ENCODE results near the gene CYP4F8.

CYP4F8 gene

DNA sequence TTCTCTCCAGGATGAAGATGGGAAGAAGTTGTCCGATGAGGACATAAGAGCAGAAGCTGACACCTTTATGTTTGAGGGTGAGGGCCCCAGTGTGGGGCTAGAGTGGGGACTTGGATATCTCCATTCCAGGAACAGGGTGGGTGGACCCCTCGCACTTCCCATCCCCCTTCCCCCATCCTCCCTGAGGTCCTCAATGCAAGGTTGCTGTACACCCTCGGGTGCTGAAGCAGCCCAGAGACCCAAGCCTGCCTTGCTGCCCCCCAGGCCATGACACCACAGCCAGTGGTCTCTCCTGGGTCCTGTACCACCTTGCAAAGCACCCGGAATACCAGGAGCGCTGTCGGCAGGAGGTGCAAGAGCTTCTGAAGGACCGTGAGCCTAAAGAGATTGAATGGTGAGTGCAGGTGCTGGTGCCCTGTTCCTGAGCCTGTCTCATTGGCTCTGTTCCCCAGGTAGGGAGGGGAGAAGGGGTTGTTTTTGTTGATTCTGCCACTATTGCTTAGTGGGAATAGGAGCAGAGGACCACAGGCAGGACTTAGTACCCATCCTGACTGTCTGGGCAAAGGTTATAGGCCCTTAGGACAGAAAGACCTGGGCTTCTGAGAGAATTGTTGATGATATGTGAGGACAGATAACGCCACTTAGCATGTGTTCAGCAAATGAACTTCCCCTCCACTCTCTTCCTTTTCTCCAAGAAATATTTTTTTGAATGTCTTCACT is 37.7 kb downstream of the CYP4F8 start (continued):
- TF ChIP-seq, protein P1, sequence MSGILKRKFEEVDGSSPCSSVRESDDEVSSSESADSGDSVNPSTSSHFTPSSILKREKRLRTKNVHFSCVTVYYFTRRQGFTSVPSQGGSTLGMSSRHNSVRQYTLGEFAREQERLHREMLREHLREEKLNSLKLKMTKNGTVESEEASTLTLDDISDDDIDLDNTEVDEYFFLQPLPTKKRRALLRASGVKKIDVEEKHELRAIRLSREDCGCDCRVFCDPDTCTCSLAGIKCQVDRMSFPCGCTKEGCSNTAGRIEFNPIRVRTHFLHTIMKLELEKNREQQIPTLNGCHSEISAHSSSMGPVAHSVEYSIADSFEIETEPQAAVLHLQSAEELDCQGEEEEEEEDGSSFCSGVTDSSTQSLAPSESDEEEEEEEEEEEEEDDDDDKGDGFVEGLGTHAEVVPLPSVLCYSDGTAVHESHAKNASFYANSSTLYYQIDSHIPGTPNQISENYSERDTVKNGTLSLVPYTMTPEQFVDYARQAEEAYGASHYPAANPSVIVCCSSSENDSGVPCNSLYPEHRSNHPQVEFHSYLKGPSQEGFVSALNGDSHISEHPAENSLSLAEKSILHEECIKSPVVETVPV (CRISPR knock-in tag; IDR thresholded peaks at IDR 0.05) = no peak
- TF ChIP-seq, protein P2, sequence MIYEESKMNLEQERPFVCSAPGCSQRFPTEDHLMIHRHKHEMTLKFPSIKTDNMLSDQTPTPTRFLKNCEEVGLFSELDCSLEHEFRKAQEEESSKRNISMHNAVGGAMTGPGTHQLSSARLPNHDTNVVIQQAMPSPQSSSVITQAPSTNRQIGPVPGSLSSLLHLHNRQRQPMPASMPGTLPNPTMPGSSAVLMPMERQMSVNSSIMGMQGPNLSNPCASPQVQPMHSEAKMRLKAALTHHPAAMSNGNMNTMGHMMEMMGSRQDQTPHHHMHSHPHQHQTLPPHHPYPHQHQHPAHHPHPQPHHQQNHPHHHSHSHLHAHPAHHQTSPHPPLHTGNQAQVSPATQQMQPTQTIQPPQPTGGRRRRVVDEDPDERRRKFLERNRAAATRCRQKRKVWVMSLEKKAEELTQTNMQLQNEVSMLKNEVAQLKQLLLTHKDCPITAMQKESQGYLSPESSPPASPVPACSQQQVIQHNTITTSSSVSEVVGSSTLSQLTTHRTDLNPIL (CRISPR knock-in tag; IDR thresholded peaks at IDR 0.05; ENCODE audit: low read depth) = no peak
- TF ChIP-seq CSDC2 (CRISPR knock-in tag; IDR thresholded peaks at IDR 0.05) = no peak
- no peak for TF ChIP-seq ISL1 (CRISPR knock-in tag; IDR thresholded peaks at IDR 0.05)

DNA sequence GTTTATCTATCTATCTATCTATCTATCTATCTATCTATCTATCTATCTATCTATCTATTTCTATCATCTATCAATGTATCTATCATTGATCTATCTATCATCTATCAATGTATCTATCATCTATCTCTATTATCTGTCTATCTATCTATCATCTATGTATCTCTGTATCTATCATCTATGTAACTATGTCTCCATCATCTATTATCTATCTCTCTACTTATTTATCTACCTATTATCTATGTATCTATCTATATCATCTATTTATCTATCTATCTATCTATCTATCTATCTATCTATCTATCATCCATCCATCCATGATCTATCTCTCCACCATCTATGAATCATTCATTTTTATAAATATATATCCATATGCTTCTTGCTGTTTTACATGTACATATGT is 41.4 kb downstream of the CYP4F8 start:
- ATAC-seq = no peak
- TF ChIP-seq GLIS3 (CRISPR knock-in tag; IDR thresholded peaks at IDR 0.05) = no peak
- TF ChIP-seq, protein P1 (CRISPR knock-in tag; IDR thresholded peaks at IDR 0.05) = no peak
- TF ChIP-seq, protein P3, sequence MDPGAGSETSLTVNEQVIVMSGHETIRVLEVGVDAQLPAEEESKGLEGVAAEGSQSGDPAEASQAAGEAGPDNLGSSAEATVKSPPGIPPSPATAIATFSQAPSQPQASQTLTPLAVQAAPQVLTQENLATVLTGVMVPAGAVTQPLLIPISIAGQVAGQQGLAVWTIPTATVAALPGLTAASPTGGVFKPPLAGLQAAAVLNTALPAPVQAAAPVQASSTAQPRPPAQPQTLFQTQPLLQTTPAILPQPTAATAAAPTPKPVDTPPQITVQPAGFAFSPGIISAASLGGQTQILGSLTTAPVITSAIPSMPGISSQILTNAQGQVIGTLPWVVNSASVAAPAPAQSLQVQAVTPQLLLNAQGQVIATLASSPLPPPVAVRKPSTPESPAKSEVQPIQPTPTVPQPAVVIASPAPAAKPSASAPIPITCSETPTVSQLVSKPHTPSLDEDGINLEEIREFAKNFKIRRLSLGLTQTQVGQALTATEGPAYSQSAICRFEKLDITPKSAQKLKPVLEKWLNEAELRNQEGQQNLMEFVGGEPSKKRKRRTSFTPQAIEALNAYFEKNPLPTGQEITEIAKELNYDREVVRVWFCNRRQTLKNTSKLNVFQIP (CRISPR knock-in tag; IDR thresholded peaks at IDR 0.05; ENCODE audit: borderline replicate concordance, low read depth) = no peak
- no peak for TF ChIP-seq ISL1 (CRISPR knock-in tag; IDR thresholded peaks at IDR 0.05)
- TF ChIP-seq PPARA (CRISPR knock-in tag; IDR thresholded peaks at IDR 0.05; ENCODE audit: borderline replicate concordance) = no peak
- TF ChIP-seq TCF4 (CRISPR knock-in tag; IDR thresholded peaks at IDR 0.05; ENCODE audit: borderline replicate concordance) = no peak

DNA sequence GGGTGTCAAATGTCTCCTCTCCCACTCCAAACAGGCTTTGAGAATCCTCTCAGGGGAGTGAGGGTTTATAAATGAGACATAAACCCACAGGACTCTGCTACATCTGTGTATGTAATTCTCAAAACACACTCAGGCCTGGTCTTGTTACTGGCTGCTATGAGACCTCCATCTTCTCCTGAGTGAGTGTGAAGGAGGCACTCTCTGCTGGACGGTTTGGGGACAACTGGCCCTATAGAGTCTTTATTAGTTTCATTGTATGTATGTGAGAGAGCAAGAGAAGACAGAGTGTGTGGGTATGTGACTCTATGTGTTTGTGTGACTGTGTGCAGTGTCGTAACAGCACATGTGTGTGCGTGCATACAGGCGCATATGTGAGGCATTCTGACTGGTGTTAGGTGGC is 48.2 kb downstream of the CYP4F8 start:
- no peak for ATAC-seq
- TF ChIP-seq OSR1 (CRISPR knock-in tag; IDR thresholded peaks at IDR 0.05) (no peak), ZNF565 (CRISPR knock-in tag; conservative IDR thresholded peaks at IDR 0.05; ENCODE audit: low read depth) (no peak), ZFP3 (CRISPR knock-in tag; IDR thresholded peaks at IDR 0.05) (no peak), TOX (CRISPR knock-in tag; IDR thresholded peaks at IDR 0.05; ENCODE audit: borderline replicate concordance) (no peak)
- TF ChIP-seq, protein P1 (CRISPR knock-in tag; IDR thresholded peaks at IDR 0.05) = no peak
- TF ChIP-seq, protein P3 (CRISPR knock-in tag; IDR thresholded peaks at IDR 0.05; ENCODE audit: borderline replicate concordance, low read depth) = no peak

DNA sequence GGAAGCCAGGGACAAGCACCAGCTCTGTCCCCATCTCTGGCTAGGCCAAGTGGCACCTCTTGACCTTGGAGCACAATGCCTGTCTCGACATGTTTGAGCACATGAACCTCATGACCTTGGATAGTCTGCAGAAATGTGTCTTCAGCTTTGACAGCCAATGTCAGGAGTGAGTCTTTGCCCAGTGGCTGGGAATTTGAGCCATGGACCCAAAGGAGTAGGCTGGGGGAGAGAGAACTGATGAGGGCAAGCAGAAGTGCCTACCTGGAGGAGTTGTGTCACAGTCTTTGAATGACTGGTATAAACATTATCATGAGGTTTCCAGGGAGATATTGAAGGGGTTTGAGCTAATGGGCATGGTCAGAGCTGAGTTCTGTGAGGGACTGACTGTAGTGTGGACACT is 51.2 kb downstream of the CYP4F8 start:
- no peak for ATAC-seq
- TF ChIP-seq GLIS3 (CRISPR knock-in tag; IDR thresholded peaks at IDR 0.05) = no peak
- TF ChIP-seq, protein P4, sequence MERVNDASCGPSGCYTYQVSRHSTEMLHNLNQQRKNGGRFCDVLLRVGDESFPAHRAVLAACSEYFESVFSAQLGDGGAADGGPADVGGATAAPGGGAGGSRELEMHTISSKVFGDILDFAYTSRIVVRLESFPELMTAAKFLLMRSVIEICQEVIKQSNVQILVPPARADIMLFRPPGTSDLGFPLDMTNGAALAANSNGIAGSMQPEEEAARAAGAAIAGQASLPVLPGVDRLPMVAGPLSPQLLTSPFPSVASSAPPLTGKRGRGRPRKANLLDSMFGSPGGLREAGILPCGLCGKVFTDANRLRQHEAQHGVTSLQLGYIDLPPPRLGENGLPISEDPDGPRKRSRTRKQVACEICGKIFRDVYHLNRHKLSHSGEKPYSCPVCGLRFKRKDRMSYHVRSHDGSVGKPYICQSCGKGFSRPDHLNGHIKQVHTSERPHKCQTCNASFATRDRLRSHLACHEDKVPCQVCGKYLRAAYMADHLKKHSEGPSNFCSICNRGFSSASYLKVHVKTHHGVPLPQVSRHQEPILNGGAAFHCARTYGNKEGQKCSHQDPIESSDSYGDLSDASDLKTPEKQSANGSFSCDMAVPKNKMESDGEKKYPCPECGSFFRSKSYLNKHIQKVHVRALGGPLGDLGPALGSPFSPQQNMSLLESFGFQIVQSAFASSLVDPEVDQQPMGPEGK (CRISPR knock-in tag; IDR thresholded peaks at IDR 0.05; ENCODE audit: borderline replicate concordance) = no peak
- TF ChIP-seq OSR1 (CRISPR knock-in tag; IDR thresholded peaks at IDR 0.05) = no peak
- TF ChIP-seq CSDC2 (CRISPR knock-in tag; IDR thresholded peaks at IDR 0.05) = no peak
- TF ChIP-seq ZNF565 (CRISPR knock-in tag; conservative IDR thresholded peaks at IDR 0.05; ENCODE audit: low read depth) = no peak
- no peak for TF ChIP-seq ZFP3 (CRISPR knock-in tag; IDR thresholded peaks at IDR 0.05)
- TF ChIP-seq ZNF70 (CRISPR knock-in tag; IDR thresholded peaks at IDR 0.05) = no peak
- TF ChIP-seq ESRRG (CRISPR knock-in tag; IDR thresholded peaks at IDR 0.05) = no peak
- TF ChIP-seq PPARA (CRISPR knock-in tag; IDR thresholded peaks at IDR 0.05; ENCODE audit: borderline replicate concordance) = no peak
- TF ChIP-seq ZFP30 (CRISPR knock-in tag; IDR thresholded peaks at IDR 0.05) = no peak
- TF ChIP-seq, protein P3 (CRISPR knock-in tag; IDR thresholded peaks at IDR 0.05; ENCODE audit: borderline replicate concordance, low read depth) = no peak
- TF ChIP-seq ZC3H10 (CRISPR knock-in tag; IDR thresholded peaks at IDR 0.05) = no peak
- TF ChIP-seq SNAI2 (CRISPR knock-in tag; IDR thresholded peaks at IDR 0.05) = no peak
- no peak for TF ChIP-seq TCF4 (CRISPR knock-in tag; IDR thresholded peaks at IDR 0.05; ENCODE audit: borderline replicate concordance)
- no peak for TF ChIP-seq RARB (CRISPR knock-in tag; IDR thresholded peaks at IDR 0.05)

Data from SK-N-SH treated with all-trans-retinoic acid at 6 μM for 48 hours (cell line).